ENCODE measurements around the gene RAC3.

RAC3 gene

DNA sequence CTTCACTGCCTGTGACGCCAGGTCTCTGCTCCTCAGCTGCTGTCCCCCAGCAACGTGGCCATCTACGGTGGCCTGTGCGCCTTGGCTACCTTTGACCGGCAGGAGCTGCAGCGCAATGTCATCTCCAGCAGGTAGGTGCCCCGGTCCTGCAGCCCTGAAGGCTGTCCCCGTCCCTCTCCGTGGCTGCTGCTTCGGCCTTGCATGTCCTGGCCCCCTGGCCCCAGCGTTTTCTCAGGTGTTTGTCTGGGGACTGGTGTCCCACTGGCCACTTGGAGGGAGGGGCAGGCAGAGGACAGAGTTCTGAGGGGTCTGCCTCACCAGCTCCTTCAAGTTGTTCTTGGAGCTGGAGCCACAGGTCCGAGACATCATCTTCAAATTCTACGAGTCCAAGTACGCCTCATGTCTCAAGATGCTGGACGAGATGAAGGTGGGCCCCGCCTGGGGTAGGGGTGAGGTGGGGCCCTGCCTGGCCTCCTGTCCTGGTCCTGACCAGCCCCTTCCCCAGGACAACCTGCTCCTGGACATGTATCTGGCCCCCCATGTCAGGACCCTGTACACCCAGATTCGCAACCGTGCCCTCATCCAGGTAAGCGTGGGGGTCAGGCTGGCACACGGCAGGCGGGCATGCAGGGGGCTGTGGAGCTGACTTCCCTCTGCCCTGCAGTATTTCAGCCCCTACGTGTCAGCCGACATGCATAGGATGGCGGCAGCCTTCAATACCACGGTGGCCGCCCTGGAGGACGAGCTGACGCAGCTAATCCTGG, 24.7 kb downstream of the RAC3 start:
- DNase-seq (ENCODE audit: low read depth): no peak

DNA sequence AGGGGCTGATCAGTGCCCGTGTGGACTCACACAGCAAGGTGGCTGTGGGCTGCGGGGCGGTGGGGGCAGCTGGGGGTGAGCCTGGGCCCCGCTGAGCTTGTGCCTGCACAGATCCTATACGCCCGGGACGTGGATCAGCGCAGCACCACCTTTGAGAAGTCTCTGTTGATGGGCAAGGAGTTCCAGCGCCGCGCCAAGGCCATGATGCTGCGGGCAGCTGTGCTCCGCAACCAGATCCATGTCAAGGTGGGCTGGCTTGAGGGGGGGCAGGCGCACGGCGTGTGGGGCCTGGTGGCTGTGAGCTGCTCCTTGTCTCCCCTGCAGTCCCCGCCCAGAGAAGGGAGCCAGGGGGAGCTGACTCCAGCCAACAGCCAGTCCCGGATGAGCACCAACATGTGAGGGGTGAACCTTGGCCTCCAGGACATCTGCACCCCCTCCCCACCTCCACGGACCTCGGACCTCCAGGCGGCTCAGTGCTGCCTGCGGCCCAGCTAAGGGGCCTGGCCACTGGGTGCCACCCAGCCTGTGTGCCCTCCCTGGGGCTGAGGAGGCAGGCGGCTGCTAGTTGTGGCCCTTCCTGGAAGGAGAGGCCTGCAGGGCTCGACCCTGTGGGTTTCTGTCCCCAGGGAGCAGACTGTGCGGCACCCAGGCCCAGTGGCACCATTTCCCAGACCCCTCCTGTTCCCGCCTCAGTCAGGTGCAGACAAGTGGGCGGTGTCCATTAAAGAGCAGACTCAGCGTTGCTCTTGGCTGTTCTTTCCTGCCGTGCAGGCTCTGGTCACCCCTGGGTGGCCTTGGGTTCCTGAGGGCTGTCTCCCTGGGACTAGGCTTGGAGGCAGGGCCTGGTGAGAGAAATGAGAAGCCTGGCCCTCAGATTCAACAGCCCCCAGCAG, 25.5 kb downstream of the RAC3 start:
- DNase-seq (ENCODE audit: low read depth): no peak

DNA sequence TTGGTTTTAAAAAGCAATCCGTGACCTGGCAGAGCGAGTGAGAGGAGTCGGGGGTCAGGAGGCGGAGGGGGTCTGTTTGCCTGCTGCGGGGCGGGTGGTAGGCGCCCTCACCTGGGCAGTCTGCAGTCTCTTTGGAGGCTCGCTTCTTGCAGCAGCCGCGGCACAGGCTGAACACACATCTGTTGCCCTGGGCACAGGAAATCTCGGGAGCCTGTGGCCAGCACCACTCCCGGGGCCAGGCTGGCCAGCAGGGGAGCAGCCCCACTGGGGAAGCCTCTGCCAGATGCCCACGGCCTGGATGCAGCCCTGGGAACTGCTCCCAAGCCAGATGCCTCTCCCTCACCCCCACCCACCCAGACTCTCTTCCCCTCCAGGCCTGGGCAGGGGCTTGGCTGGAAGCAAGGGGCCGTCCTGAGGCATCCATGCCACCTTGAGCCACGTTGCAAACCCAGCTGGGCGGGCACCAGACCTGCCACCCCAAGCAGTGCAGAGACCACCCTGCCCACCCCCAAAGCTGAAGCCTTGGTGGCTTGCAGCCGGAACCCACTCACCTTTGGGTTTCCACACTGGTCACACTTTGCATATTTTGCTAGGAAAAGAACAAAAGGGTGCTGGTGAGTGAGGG, 26.9 kb downstream of the RAC3 start:
- DNase-seq (ENCODE audit: low read depth): no peak

DNA sequence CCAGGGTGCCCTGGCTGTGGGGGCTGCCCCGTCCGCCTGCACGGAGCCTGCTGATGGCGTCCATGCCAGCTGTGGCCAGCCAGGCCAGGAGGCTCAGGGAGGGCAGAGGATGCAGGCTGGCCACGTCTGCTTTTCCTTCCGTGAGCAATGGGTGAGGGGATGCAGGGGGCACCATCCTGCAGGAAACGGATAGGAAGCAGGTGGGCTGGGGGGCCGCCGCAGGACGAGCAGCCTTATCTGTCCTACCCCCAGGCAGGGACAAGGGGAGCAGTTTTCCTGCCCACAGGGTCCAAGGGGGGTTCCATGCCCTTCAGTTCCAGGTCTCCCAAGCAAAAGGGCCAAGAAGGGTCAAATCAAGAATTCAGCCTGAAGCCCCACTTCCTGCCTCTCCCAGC, 27.4 kb downstream of the RAC3 start:
- no peak for DNase-seq (ENCODE audit: low read depth)

DNA sequence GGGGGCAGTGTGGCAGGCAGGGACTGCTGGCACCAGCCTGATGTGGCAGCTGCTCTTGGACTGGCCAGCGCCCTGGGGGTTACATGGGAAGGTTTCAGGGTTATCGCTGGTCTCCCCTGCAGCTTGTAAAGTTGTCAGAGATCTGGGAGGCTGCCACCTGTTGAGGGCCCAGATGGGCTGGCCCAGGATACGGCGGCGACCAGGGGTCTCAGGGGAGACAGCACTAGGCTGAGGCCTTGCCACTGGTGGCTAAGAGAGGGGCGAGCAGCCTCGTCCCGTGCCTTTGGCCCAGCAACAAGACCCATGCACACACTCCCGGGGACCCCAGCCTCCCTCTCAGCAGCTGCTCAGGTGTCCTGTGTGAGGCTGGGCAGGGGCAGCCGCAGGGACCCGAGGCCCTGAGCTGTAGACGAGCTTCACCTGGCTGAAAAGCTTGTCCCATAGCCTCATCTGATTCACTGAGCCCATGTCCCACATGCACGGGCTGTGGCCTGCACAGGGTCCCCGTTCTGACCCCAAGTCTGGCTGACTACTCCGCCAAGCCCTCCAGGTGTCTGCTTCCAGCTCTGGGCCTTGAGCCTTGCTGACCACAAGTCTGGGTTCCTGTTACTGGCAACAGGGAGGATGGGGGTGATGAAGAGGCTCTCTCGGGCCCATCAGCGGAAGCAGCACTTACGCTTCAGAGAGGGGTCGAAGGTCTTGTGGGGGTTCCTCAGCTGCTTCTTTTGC, 28.0 kb downstream of the RAC3 start:
- DNase-seq (ENCODE audit: low read depth): no peak

DNA sequence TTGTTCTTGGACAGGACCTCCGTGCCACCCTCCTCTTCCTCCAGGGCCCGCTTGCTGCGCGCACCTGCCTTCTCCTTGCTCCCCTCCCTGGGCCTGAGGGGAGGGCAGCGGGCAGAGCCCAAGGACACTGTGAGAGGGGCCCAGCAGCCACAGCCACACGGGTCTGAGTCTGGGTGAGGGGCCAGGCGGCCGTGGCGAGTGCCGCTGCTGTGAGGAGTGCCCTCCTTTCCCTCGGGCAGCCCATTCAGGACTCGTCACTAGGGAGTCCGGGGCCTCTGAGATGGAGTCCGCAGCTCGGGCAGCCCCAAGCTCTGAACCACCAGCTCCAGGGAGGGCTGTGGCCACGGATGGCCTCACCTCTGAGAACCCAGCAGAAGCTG, 28.5 kb downstream of the RAC3 start:
- DNase-seq (ENCODE audit: low read depth): no peak

DNA sequence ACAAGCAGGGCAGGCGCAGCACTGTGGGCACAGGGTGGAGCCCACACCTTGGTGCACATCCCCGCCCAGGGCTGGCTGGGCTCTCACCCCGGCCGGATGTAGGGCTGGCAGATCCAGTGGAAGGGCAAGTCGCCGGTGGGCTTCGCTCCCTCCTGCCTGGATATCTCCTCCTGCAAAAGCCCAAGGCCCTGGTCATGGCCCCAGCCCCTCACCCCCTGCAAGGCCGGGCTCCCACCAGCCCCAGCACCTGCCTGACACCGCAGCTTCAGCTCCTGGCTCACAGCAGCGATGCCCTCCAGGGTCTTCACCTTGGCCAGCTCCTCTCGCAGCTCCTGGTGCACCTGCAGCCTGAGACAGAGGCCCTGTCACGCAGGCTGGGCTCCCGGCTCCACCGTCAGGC, 29.1 kb downstream of the RAC3 start:
- no peak for DNase-seq (ENCODE audit: low read depth)

DNA sequence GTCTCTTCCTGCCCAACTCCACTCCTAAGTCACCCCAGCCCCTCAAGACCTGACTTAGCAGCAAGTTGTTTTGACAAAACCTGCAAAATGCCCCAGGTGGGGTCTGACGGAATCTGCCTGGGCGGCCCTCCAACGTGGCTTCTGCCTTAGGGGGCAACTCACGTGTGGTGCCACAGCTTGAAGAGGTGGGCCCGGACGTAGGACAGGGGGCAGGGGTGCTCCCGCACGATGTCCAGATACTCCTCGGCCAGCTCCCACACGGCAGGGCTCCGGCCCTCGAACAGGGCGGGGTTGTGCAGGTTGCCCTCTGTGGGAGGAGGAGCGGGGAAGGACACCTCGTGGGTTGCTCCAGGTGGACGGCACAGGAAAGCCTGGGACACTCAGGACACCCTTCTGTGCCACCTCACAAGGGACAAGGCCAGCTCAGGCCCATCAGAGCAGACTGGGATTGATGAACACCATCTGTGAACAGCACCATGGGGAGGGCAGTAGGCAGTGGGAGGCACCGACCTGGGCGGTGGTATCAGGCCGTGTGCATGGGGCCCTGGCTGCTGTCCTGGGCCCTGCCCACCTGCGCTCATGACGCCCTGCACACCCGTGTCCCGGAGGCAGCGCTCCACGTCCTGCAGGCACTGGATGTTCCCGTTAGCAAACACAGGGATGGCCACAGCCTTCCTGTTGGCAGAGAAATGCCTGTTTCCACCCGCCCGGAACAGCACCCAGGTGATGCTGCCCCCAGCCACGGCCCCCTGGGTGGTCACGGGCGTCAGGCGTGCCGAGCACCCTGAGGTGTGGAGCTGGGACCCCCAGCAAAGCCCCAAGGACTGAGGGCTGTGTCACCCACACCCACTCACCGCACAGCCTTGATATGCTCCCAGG, 29.8 kb downstream of the RAC3 start:
- DNase-seq (ENCODE audit: low read depth): no peak

DNA sequence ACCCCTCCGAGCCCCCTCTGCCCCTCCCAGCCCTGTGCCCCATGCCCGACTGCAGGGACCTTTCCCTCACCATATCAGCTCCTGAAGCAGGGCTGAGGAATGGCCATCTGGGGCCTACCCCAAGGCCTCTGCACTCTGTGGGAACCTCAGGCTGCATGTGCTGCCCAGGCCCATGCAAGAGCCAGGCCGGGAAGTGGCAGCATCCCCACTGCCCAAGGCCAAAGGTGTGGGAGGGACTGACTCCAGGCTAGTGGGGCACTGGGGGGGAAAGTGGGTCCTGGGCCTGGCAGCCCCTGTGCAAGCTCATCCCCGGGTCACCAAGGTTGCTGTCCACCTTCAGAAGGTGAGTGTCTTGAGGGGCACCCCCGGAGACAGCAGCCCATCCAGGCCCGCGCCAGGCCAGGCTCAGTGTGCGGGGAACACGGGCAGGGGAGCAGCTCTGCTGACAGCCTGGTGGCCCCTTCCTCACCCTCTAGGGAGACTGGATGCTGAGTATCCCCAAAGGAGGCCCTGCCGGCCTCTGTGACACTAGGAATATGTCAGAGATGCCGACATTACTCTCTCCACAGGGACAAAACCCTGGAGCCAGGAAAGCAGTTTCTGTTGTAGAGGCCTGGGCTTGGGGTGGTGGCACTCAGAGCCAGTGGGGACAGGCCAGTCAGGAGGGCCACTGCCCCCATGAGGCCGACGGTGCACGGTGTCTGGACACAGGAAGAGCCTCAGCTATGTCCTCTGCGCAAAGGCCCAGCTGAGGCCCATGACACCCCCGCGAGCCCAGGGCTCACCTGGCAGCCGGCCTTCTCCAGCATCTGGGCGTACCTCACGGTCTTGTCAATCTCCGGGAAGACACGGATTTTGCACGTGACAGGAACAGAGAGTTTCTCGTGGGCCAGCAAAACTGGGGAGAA, 30.9 kb downstream of the RAC3 start:
- no peak for DNase-seq (ENCODE audit: low read depth)

DNA sequence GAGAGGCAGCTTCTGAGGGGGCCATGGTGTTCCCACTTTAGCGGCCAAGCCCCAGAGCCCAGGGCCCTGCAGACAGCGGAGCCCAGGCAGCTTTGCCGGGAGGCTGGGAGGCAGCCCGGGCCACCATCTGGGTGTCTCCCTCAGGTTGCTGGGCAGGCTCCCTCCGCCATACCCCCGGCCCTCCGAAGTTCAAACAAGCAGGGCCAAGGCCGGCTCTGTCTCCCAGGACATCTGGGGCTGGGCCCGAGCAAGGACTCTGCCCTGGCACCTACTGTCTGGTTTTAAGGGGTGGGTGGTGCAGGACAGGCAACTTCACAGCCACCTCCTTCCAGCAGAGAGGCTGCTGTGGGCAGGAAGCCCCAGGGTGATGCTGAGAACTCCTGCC, 31.5 kb downstream of the RAC3 start:
- no peak for DNase-seq (ENCODE audit: low read depth)

DNA sequence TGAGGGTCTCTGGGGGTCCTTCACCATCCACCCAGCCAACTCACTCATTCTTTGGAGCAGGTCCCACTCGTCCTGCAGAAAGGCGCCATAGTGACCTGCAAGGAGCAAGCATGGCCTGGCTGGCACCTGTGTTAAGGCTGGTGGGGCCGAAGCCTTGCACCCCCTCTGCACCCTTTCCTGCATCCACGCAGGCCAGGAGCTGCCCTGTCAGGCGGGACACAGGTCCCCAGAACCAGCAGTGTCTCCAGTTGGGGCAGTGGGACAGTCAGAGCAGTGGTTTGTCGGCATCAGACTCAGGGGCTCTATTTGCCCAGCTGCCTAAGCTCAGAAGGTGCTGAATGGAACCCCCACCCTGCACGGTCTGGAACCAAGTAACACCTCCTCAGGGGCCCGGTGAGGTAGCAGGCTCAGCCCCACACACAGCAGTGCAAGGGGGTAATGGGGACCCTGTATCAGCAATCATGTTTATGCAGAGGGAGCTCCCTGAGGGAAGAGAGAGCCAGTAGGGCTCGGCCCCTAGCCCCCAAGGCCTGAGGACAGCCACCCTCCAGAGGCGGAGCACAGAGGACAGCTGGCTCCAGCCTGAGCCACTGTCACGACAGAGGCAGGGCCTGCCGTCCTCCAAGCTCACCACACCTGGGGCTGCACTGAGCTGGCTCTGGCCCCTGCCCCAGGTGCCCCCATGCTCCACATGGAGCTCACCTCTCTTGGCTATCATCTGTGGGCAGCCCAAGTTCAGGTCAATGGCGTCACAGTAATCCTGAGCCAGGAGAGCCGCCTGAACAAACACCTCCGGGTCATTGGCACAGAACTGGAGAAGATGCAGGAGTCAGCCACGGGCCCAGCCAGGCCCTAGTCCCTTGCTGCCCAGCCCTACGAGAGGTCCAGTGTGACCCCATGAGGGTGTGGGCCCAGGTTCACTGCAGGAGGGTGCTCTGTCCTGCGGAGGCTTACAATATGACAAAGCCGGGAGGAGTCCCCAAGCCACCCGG, 32.2 kb downstream of the RAC3 start:
- DNase-seq (ENCODE audit: low read depth): no peak

DNA sequence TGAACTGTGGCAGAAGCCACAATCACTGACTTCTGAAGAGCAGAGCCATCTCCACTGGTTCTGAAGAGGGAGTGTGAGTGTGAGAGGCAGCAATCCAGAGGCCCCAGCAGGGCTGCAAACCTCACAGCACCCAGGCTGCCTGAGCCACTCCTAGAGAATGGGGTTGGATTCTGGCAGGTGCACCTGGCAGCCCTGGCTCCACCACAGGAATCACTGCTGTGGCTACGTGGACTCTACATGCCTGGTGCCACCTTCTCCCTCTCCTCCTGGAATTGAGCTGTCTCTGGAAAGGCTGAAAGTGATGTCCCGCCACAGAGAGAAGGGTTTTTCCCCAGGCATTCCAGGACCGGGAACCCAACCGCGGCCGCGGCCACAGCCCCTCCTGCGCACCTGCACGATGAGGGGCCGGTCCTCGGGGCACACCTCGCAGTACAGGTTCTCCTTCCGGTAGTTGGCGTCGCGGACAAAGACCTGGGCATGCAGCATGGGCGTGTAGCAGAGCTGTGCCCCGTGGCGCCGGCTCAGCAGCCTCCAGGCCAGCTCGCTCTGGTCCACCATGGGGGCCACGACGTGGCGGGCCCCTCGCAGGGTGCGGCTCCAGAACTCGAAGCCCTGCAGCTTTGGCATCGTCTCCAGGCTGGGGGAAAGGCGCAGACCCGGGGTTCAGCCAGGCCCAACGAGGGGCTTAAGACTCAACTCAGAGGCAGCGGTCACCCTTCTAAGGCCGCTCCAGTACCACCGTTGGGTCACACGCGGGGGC, 33.1 kb downstream of the RAC3 start:
- DNase-seq (ENCODE audit: low read depth): no peak

DNA sequence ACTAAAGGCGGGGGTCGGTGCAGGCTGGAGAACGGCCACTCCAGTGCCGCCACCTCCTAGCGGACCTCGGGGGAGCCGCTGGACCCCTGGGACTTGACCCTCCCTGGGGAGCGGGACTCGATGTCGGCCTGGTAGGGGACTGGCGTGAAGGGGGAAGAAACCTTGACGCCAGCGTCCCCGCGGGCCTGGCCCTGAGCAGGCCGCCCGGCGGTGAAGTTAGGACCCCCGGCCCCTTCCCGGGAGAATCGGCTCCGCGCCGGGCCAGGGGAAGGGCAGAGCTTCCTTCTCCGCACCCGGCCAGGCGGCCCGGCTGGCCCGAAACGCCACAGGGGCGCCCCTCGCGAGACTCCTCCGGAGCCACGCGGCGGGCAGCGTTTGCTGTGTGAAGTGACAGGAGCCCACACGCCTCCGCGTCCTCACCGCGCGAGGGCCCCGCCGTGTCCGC, 33.7 kb downstream of the RAC3 start:
- DNase-seq (ENCODE audit: low read depth): peak; percentile 55

DNA sequence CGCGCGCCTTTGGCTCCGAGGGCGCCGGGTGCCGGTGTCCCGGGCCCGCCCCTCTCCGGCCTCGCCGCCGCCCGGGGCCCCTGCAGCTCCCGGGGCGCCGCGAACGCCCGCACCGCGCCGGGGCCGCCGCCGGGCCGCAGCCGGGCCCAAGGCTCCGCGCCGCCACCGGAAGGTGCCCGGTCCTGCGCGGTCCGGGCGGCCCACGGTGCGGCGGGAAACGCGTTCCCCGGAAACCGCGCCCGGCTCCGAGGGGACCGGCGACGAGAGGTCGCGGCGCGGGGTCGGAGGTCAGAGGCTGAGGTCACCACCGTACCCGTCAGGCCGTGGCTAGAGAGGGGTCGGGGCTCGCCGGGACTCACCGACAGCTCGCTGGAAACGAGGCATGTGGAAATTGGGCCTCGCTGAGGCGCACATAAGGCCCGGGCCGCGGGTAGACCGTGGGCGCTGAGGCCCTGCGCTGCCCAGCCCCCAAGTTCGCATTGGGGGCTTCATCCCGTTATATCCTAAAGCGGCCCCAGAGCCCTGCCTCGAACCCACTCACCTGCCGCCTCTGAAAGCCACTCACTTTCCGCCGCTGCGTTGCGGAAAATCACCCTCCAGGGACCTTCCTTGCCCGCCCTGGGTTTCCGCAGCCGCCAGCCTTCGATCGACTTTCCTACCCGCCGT, 34.3 kb downstream of the RAC3 start, which contains the start of gene DUS1L:
DUS1L (minus strand) TSS at position 167 of the 666 bp plus-strand sequence. CDS start 745 bp downstream, outside the sequence.
- DNase-seq (ENCODE audit: low read depth): peak; percentile 48

DNA sequence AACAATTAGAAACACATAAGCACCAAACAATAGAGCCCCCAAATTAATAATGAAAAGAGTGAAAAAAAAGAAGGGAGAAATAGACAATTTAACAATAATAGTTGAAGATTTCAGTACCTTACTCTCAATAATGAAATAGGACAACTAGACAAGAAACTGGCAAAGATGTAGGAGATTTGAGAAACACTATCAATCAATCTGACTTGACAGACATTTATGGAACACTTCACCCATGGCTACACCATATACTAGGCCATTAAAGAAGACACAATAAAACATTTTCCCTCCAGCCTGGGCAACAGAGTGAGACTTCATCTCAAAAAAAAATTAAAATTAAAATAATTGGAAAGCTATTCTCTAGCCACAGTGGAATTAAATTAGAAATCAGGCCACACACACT, 39.1 kb downstream of the RAC3 start:
- DNase-seq (ENCODE audit: low read depth): no peak

DNA sequence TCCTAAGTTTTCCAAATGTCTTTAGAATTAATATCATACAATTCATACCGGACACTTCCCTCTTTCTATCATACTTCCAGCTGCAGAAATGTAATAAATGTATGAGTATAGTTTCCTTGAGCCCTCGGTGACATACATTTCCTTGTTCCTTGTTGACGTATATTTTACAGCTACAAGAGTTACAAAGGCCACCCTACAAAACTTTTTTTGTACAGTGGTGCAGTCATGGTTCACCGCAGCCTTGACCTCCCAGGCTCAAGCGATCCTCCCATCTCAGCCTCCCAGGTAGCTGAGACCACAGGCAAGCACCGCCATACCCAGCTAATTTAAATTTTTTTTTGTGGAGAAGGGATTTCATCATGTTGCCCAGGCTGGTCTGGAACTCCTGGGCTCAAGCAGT, 41.3 kb downstream of the RAC3 start:
- DNase-seq (ENCODE audit: low read depth): no peak

DNA sequence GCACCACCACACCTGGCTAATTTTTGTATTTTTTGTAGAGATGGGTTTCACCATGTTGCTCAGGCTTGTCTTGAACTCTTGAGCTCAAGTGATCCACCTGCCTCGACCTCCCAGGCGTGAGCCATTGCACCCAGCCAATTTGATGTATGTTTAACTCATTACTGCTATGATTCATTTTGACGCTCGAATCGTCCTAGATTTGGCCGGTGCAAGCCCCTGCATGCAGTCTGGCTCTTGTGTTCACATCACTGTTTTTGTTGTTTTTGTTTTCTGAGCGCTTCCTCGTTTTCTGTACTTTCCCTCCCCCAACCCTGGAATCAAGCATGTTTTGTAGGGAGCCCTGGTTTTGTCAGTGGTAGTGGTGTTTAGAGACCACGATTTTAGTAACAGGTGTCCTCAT, 42.0 kb downstream of the RAC3 start:
- DNase-seq (ENCODE audit: low read depth): no peak
